B cell (primary cell): ENCODE results near the gene CD58. TPM values are rescaled to one million over a fixed set of nuclear protein-coding genes. Genes with fewer than 3 reads are reported as not detected.

Source experiments
- ATAC-seq: fragments of 200-7000 bp; cut with Tn5 transposase; one replicate; pipeline ENCODE4 v1.10.0; 2021; ENCODE audit warnings: low read depth, mild to moderate bottlenecking, moderate number of reproducible peaks, moderate library complexity
- CTCF ChIA-PET: fragments of 350-600 bp; sonication (Branson Sonifier 250); formaldehyde crosslinking; loops from one replicate; lab custom pipeline; 2021; ENCODE audit warnings: antibody characterized with exemption, inconsistent platforms; lab: Charles Lee
- POLR2A ChIA-PET: fragments of 350-600 bp; sonication (Branson Sonifier 250); formaldehyde crosslinking; loops from one replicate; lab custom pipeline; 2021; ENCODE audit warnings: antibody characterized with exemption; lab: Charles Lee
- DNase-seq: peaks from one replicate; pipeline ENCODE4 v3.0.0; 2013
- H2AFZ ChIP-seq: 2 replicates; pipeline ENCODE4 v1.6.1; 2012; ENCODE audit warnings: mild to moderate bottlenecking, low read depth, low read length; ENCODE audit not compliant: insufficient read depth, poor library complexity, severe bottlenecking
- H3K27ac ChIP-seq, 2 donors: 1 replicate in 1 of 2; 2 replicates in 1 of 2; pipeline ENCODE4 v1.5.1; 2012 to 2013; ENCODE audit warnings: low read length in 2 of 2, mild to moderate bottlenecking in 2 of 2, moderate library complexity in 1 of 2
- H3K27me3 ChIP-seq, 4 experiments: fragments of 200-600 bp in 1 of 4; sonication (generic) in 1 of 4; replicated peaks in 1 of 4; 1 replicate in 2 of 4; 2 replicates in 2 of 4; pipeline versions ENCODE4 v1.6.1 to v1.7.0; 2013 to 2016; ENCODE audit warnings: low read length in 3 of 4, mild to moderate bottlenecking in 2 of 4, mixed read lengths in 1 of 4, moderate library complexity in 1 of 4; ENCODE audit not compliant: insufficient read depth in 4 of 4, control insufficient read depth in 3 of 4; ENCODE audit errors: control extremely low read depth in 1 of 4
- H3K36me3 ChIP-seq, 2 experiments: replicated peaks in 1 of 2; 1 replicate in 1 of 2; 2 replicates in 1 of 2; pipeline versions ENCODE4 v1.6.1 to v1.7.1; 2013; ENCODE audit warnings: low read length in 1 of 2; ENCODE audit not compliant: insufficient read depth in 2 of 2, control insufficient read depth in 1 of 2; ENCODE audit errors: control extremely low read depth in 1 of 2, extremely low read depth in 1 of 2
- H3K4me1 ChIP-seq, 2 donors: fragments of 200-600 bp in 1 of 2; sonication (generic) in 1 of 2; 1 replicate in 1 of 2; 2 replicates in 1 of 2; pipeline versions ENCODE4 v1.5.1 to v1.6.1; 2013 to 2017; ENCODE audit warnings: low read length in 2 of 2; ENCODE audit not compliant: control insufficient read depth in 2 of 2, insufficient read depth in 2 of 2
- H3K4me2 ChIP-seq: replicated peaks from 2 replicates; pipeline ENCODE3; 2012; ENCODE audit warnings: mild to moderate bottlenecking, low read depth, low read length; ENCODE audit not compliant: poor library complexity, severe bottlenecking
- H3K4me3 ChIP-seq, 5 experiments: fragments of 200-600 bp in 1 of 5; sonication (generic) in 1 of 5; 1 replicate in 3 of 5; 2 replicates in 2 of 5; pipeline versions ENCODE4 v1.5.1 to v1.7.0; 2011 to 2016; ENCODE audit warnings: low read length in 4 of 5, mild to moderate bottlenecking in 4 of 5, low read depth in 2 of 5, control low read depth in 1 of 5, moderate library complexity in 1 of 5; ENCODE audit not compliant: insufficient read depth in 1 of 5; ENCODE audit errors: control extremely low read depth in 1 of 5, extremely low read depth in 1 of 5
- H3K79me2 ChIP-seq: fragments of 200-600 bp; sonication (generic); one replicate; pipeline ENCODE4 v1.6.0; 2016; ENCODE audit warnings: low read length; ENCODE audit not compliant: control insufficient read depth, insufficient read depth
- H3K9ac ChIP-seq: fragments of 200-600 bp; sonication (generic); 2 replicates; pipeline ENCODE4 v1.6.1; 2017; ENCODE audit warnings: mild to moderate bottlenecking, low read length, moderate library complexity
- H3K9me3 ChIP-seq, 3 donors: one replicate each; pipeline versions ENCODE4 v1.6.1 to v1.7.1; 2013; ENCODE audit warnings: low read length in 2 of 3; ENCODE audit not compliant: control insufficient read depth in 2 of 3, insufficient read depth in 1 of 3; ENCODE audit errors: control extremely low read depth in 1 of 3
- H4K20me1 ChIP-seq: 2 replicates; pipeline ENCODE4 v1.6.0; 2012; ENCODE audit warnings: mild to moderate bottlenecking, low read length; ENCODE audit not compliant: insufficient read depth, control insufficient read depth, poor library complexity, severe bottlenecking
- H3K27ac Mint-ChIP-seq: one replicate; pipeline ENCODE4 v1.8.0; 2021; ENCODE audit warnings: mixed read lengths
- H3K27me3 Mint-ChIP-seq: one replicate; pipeline ENCODE4 v1.8.0; 2021; ENCODE audit warnings: mixed read lengths
- H3K4me1 Mint-ChIP-seq: one replicate; pipeline ENCODE4 v1.8.0; 2021; ENCODE audit warnings: mixed read lengths
- H3K4me3 Mint-ChIP-seq: one replicate; pipeline ENCODE4 v1.8.0; 2021; ENCODE audit warnings: mixed read lengths
- H3K9me3 Mint-ChIP-seq: one replicate; pipeline ENCODE4 v1.8.0; 2022; ENCODE audit warnings: mixed read lengths; ENCODE audit not compliant: insufficient read depth
- EZH2 ChIP-seq: IDR thresholded peaks from 2 replicates; pipeline ENCODE4 v1.6.1; 2012; ENCODE audit warnings: borderline replicate concordance, low read depth, mild to moderate bottlenecking, moderate library complexity, low read length; ENCODE audit not compliant: insufficient read depth, poor library complexity, severe bottlenecking
- WGBS: methylation state at CpG from one replicate; pipeline ENCODE4 v1.1.5; 2013; ENCODE audit warnings: missing lambda C conversion rate; ENCODE audit not compliant: insufficient coverage; 5-methylcytosine and 5-hydroxymethylcytosine counted together
- intact Hi-C: fragments of 100-400 bp; cut with micrococcal nuclease; formaldehyde crosslinking; loops from one replicate; pipeline ENCODE4 v1.10.0; 2022
- polyA plus RNA-seq: library from polyadenylated mRNA; depleted of rRNA; stranded (reverse); fragments of >200 nt; gene quantifications from 2 replicates; pipeline ENCODE4 v1.2.3, GENCODE V29; 2012
- total RNA-seq, 2 donors: library from RNA; stranded (reverse); fragments of 120-200 nt in 1 of 2; gene quantifications; 1 replicate in 1 of 2; 2 replicates in 1 of 2; pipeline versions ENCODE4 v1.2.3 to v1.2.4, GENCODE V29; 2013 to 2022
- TF ChIP-seq, protein P1 (sequence below): fragments of 200-600 bp; IDR thresholded peaks from one replicate; pipeline ENCODE4 v1.8.0; 2022; ENCODE audit warnings: antibody characterized with exemption, mild to moderate bottlenecking

Gene CD58
- total and polyA plus RNA-seq, 2 donors (not counting 1 experiment from before 2014, with no cell fraction given) = 12.3 to 47.6 TPM

DNA sequence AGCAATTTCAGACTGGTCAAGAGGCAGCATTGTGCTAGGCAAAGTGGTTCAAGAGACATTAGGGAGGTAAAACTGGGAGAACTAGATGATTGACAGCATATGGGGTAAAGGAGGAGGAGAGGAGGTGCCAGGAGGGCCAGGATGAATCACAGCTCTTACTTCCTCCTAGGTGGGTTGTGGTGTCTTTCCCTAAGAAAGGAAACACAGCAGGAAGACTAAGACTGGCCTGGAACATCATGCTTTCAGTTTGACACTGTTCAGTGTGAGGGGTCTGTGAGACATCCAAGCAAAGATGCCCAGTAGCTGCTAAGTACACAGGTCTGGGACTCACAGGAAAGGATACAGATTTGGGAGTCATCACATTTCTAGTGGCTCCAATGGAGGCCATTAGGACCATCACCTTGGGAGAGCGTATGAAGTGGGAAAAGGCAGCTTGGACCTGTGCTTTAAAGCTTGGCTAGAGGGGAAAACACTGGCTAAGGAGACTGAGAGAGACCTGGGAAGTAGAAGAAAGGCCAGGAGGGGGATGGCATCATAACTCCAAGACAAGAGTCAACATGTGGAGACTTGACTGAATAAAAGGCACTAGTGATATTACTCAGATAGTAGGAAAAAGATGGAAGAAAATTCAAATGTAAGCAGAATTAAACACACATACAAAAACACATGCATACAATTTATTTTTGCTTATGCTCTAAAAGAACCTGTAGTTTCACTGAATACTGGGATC is 17.3 kb downstream of the CD58 start:
- Histone ChIP-seq H4K20me1 (no peaks in the 10 kb centered on the region), H3K4me3 (no peak overlapping the region), H3K27ac (no peak overlapping the region), H3K36me3 (no peaks in the 10 kb centered on the region), H3K79me2 (peaks cover 86% of the 10 kb centered on the region), H3K4me2 (peak overlapping the region; percentile 25), H2AFZ (no peak overlapping the region), H3K9me3 (no peaks in the 10 kb centered on the region), H3K9ac (no peak overlapping the region), H3K27me3 (no peaks in the 10 kb centered on the region), H3K4me1 (peaks cover 48 to 49% of the 10 kb centered on the region in 2 donors)
- Mint-ChIP-seq H3K4me1 (peaks cover 75% of the 10 kb centered on the region), H3K4me3 (peak overlapping the region; percentile 46), H3K9me3 (no peaks in the 10 kb centered on the region), H3K27me3 (no peaks in the 10 kb centered on the region), H3K27ac (peak overlapping the region; percentile 71)
- CTCF ChIA-PET = interaction anchor here (0.9 to 1.6 kb wide), 2 partner anchors 21 to 415 kb away, joined by 4 read pairs; no protein-coding TSS in a partner anchor
- 100% methylated on average over 1 of the region's 1 CpG for WGBS
- POLR2A ChIA-PET = no interaction called here
- ATAC-seq (no peak), DNase-seq (no peak)
- intact Hi-C loops = loop anchor here (10.0 kb wide), 1 partner anchor 139 kb away; no protein-coding TSS in a partner anchor
- TF ChIP-seq EZH2 = no peak
- TF ChIP-seq, protein P1, sequence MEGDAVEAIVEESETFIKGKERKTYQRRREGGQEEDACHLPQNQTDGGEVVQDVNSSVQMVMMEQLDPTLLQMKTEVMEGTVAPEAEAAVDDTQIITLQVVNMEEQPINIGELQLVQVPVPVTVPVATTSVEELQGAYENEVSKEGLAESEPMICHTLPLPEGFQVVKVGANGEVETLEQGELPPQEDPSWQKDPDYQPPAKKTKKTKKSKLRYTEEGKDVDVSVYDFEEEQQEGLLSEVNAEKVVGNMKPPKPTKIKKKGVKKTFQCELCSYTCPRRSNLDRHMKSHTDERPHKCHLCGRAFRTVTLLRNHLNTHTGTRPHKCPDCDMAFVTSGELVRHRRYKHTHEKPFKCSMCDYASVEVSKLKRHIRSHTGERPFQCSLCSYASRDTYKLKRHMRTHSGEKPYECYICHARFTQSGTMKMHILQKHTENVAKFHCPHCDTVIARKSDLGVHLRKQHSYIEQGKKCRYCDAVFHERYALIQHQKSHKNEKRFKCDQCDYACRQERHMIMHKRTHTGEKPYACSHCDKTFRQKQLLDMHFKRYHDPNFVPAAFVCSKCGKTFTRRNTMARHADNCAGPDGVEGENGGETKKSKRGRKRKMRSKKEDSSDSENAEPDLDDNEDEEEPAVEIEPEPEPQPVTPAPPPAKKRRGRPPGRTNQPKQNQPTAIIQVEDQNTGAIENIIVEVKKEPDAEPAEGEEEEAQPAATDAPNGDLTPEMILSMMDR = no peak

DNA sequence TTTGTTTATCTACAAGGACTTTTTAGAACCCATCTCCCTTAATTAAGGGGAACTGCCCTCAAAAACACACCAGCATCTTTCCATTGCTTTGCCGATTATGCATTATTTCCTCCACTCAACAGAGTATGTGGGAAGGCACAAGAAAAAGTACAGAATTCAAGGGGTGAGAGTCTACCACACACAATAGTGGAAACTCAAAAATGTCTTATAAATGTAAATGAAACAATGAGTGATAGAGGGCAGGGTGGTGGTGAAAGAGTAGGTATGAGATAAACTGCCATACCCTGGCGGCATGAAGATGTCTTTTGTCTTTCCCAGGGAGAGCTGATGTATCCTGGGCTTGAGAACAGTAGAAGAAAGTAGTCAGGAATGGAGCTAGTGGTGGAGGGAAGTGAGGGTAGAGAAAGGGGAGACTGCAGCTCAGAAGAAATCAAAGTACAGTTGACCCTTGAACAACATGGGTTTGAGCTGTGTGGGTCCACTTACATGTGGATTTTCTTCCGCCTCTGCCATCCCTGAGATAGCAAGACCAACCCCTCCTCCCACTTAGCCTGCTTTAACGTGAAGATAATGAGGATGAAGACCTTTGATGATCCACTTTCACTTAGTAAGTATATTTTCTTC is 24.4 kb downstream of the CD58 start:
- H3K4me3 ChIP-seq = no peak overlapping the region
- H4K20me1 ChIP-seq = no peaks in the 10 kb centered on the region
- H3K27me3 ChIP-seq = no peaks in the 10 kb centered on the region
- H2AFZ ChIP-seq = no peak overlapping the region
- no peak overlapping the region for H3K27ac ChIP-seq
- DNase-seq (no peak), ATAC-seq (no peak)
- Mint-ChIP-seq H3K9me3 (no peaks in the 10 kb centered on the region), H3K27me3 (no peaks in the 10 kb centered on the region), H3K4me1 (peaks cover 70% of the 10 kb centered on the region), H3K27ac (peak overlapping the region; percentile 54), H3K4me3 (no peak overlapping the region)
- POLR2A ChIA-PET = no interaction called here
- intact Hi-C loops = no loop called here
- H3K36me3 ChIP-seq = peaks cover 0 to 11% of the 10 kb centered on the region in 2 experiments
- peaks cover 67% of the 10 kb centered on the region for H3K79me2 ChIP-seq
- H3K4me1 ChIP-seq = peaks cover 24 to 25% of the 10 kb centered on the region in 2 donors
- WGBS = 73% methylated on average over 1 of the region's 4 CpGs
- TF ChIP-seq EZH2 = no peak
- H3K9me3 ChIP-seq = no peaks in the 10 kb centered on the region
- CTCF ChIA-PET = interaction anchor here (1.0 kb wide), 1 partner anchor 49 kb away, joined by 3 read pairs; no protein-coding TSS in a partner anchor
- H3K4me2 ChIP-seq = no peak overlapping the region
- no peak overlapping the region for H3K9ac ChIP-seq
